ENCODE measurements around the gene PLA1A.

GRCh38 chr3:119562307-119562961 lies 35.3 kb upstream of the PLA1A start:
- TF ChIP-seq CTCF (IDR thresholded peaks at IDR 0.05), result no peak
- no peak for TF ChIP-seq POLR2A (IDR thresholded peaks at IDR 0.05)
